HUES64 (cell line): ENCODE measurements around the gene WDR64.

Experiments
- H3K27ac ChIP-seq: 2 replicates; pipeline ENCODE4 v1.7.0; 2013; ENCODE audit warnings: low read depth, low read length, inconsistent platforms
- H3K27me3 ChIP-seq: 2 replicates; pipeline ENCODE4 v1.6.1; 2013; ENCODE audit warnings: mild to moderate bottlenecking, low read length; ENCODE audit not compliant: insufficient read depth
- H3K36me3 ChIP-seq: 2 replicates; pipeline ENCODE4 v1.6.1; 2013; ENCODE audit warnings: mild to moderate bottlenecking, low read length; ENCODE audit not compliant: insufficient read depth
- H3K4me1 ChIP-seq: 2 replicates; pipeline ENCODE4 v1.6.1; 2013; ENCODE audit warnings: mild to moderate bottlenecking, low read length, moderate library complexity; ENCODE audit not compliant: insufficient read depth
- H3K4me3 ChIP-seq: 2 replicates; pipeline ENCODE4 v1.5.1; 2013; ENCODE audit warnings: mild to moderate bottlenecking, low read length, moderate library complexity
- H3K9ac ChIP-seq: 2 replicates; pipeline ENCODE4 v1.6.1; 2013; ENCODE audit warnings: mild to moderate bottlenecking, low read depth, low read length
- H3K9me3 ChIP-seq: 2 replicates; pipeline ENCODE4 v1.6.1; 2013; ENCODE audit warnings: low read depth, low read length; ENCODE audit not compliant: insufficient read depth
- WGBS: fragments of 150-250, 120-280 bp; methylation state at CpG from one replicate; pipeline ENCODE4 v1.1.7; 2013; ENCODE audit warnings: missing lambda C conversion rate; 5-methylcytosine and 5-hydroxymethylcytosine counted together

Gene WDR64

DNA sequence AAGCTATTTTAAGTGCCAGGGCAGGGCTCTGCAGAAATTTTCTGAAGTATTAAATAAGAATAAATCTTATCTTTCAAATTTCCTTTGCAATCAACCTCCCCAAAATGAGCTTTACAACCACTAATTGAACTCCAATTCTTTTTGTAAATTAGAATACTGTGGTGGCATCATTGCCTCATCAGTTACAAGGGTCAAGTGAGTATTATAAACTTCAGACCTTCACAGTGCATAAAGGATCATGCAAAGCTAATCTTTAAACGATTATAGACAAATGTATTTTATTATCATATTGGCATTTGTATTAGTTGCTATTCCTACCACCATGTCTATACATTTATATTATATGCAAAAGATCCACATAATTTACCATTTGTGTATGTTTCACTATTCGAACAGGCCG lies 19.1 kb upstream of the WDR64 start:
- Histone ChIP-seq H3K36me3 (peaks cover 69% of the 10 kb centered on the region), H3K27ac (no peak overlapping the region), H3K4me3 (no peak overlapping the region), H3K4me1 (peaks cover 37% of the 10 kb centered on the region), H3K9me3 (no peaks in the 10 kb centered on the region), H3K9ac (no peak overlapping the region), H3K27me3 (no peaks in the 10 kb centered on the region)
- WGBS = no CpG with 5 or more reads among the region's 3 CpGs

- peaks cover 40% of the 10 kb centered on the region for H3K4me1 ChIP-seq
- H3K9ac ChIP-seq = no peak overlapping the region
- peaks cover 63% of the 10 kb centered on the region for H3K36me3 ChIP-seq
- H3K27me3 ChIP-seq = no peaks in the 10 kb centered on the region
- no peaks in the 10 kb centered on the region for H3K9me3 ChIP-seq
- WGBS = 100% methylated on average over 3 of the region's 4 CpGs
- H3K27ac ChIP-seq = no peak overlapping the region
- H3K4me3 ChIP-seq = no peak overlapping the region
Measured at GRCh38 chr1:241635556-241636152, 16.4 kb upstream of the WDR64 start.

DNA sequence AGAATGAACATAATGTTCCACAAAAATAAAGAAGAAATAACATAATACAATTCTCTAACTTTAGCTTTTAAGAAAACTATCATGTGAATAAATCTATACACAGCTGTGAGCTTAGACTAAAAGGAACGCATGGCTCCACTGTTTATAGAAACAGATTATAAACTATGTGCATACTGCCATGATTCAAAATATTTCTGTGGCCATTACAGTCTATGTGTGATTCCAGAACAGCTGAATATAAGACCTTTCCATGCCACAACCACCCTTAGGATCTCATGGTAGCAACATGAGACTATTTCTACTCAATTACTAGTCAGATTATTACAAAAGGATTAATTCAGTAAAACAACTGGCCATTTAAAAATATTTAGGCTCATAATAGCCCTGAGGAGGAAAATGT lies 15.8 kb upstream of the WDR64 start:
- no peaks in the 10 kb centered on the region for H3K27me3 ChIP-seq
- no peak overlapping the region for H3K9ac ChIP-seq
- no peaks in the 10 kb centered on the region; the same call in 1 of the 2 replicates for H3K9me3 ChIP-seq
- peaks cover 42% of the 10 kb centered on the region for H3K4me1 ChIP-seq
- H3K36me3 ChIP-seq = peaks cover 61% of the 10 kb centered on the region
- H3K4me3 ChIP-seq = no peak overlapping the region
- WGBS = 100% methylated on average over 1 of the region's 1 CpG
- H3K27ac ChIP-seq = no peak overlapping the region

GRCh38 chr1:241637046-241637590 lies 15.0 kb upstream of the WDR64 start:
- H3K4me3 ChIP-seq = peak overlapping the region; percentile 100
- H3K27ac ChIP-seq = no peak overlapping the region
- H3K9ac ChIP-seq = no peak overlapping the region

GRCh38 chr1:241637604-241638003 lies 14.5 kb upstream of the WDR64 start:
- H3K36me3 ChIP-seq = peaks cover 49% of the 10 kb centered on the region
- H3K27ac ChIP-seq = no peak overlapping the region
- 82% methylated on average over 4 of the region's 4 CpGs for WGBS
- H3K4me3 ChIP-seq = peak overlapping the region; percentile 100
- H3K4me1 ChIP-seq = peaks cover 30% of the 10 kb centered on the region
- no peak overlapping the region for H3K9ac ChIP-seq
- H3K9me3 ChIP-seq = peaks cover 4% of the 10 kb centered on the region; the same call in 1 of the 2 replicates
- H3K27me3 ChIP-seq = no peaks in the 10 kb centered on the region

More at GRCh38 chr1:241637046-241637590, 15.0 kb upstream of the WDR64 start:
- no peaks in the 10 kb centered on the region for H3K27me3 ChIP-seq
- H3K9me3 ChIP-seq = peaks cover 4% of the 10 kb centered on the region; the same call in 1 of the 2 replicates
- H3K4me1 ChIP-seq = peaks cover 35% of the 10 kb centered on the region
- peaks cover 53% of the 10 kb centered on the region for H3K36me3 ChIP-seq

GRCh38 chr1:241638099-241638682 lies 13.9 kb upstream of the WDR64 start:
- peaks cover 4% of the 10 kb centered on the region; the same call in 1 of the 2 replicates for H3K9me3 ChIP-seq
- peak overlapping the region; percentile 100 for H3K4me3 ChIP-seq
- H3K27ac ChIP-seq = no peak overlapping the region
- peaks cover 25% of the 10 kb centered on the region for H3K4me1 ChIP-seq
- H3K36me3 ChIP-seq = peaks cover 43% of the 10 kb centered on the region
- 76% methylated on average over 3 of the region's 5 CpGs for WGBS
- H3K27me3 ChIP-seq = no peaks in the 10 kb centered on the region
- H3K9ac ChIP-seq = 0 out of 2 replicates have a peak overlapping the region, but pooled peaks have one; percentile 24

DNA sequence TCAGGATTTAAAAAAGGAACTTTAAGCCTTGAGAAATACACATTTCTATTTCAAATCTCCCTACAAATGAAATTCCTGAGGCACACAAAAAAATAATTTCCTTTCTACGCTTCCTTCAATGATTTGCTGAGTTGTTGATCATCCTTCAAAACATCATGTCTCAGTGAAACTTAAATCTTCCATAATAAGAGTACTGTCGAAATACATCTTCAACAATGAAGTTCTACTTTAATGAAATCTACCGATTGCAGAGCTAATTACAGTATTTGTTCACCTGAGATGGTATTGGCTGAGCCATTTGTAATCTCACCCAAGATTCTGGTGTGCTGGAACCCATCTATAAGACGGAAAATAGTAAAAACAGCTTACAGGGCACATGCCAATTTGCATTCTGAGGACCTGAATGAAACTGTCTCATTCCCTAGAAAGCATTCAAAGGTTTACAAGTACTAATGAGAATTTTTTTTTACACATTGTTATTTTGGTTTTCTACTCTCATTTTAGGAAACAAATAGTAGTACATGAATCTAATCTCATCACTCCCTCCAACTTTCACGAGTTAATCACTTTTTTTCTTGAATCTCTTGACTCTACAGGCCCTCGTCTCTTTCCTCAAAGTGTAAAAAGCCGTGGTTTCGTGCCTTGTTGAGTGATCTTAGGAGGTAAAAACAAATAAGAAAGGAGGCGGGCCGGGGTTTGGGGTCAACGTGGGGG lies 13.0 kb upstream of the WDR64 start:
- Histone ChIP-seq H3K27ac (no peak overlapping the region; the same call in 1 of the 2 replicates), H3K4me3 (peak overlapping the region; percentile 100), H3K4me1 (peaks cover 25% of the 10 kb centered on the region), H3K9me3 (peaks cover 4% of the 10 kb centered on the region; the same call in 1 of the 2 replicates), H3K9ac (peak overlapping the region; percentile 72), H3K27me3 (no peaks in the 10 kb centered on the region), H3K36me3 (peaks cover 34% of the 10 kb centered on the region)
- WGBS = 7% methylated on average over 11 of the region's 11 CpGs

DNA sequence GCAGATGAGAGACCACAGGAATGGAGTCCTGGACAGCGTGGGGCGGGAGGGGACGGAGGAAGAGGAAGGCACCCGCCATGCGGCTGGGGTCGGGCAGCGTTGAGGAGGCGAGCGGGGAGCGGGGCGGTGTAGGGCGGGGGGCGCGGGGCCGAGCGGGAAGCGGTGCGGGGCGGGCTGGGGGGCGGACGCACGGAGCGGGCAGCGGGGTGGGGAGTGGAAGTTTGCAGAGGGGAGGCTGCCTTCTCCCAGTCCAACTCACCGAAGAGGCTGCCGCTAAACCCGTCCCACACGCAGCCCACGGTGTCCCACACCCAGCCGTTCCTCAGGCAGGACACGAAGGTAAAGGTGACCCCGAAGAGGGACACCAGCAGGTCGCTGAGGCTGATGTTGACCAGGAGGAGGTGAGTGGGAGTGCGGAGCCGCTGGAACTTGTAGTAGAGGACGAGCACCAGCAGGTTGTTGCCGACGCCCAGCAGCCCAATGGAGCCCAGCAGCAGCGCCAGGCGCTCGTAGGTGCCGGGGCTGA lies 12.4 kb upstream of the WDR64 start:
- WGBS = under 1% methylated on average over 27 of the region's 42 CpGs
- peaks cover 25% of the 10 kb centered on the region for H3K4me1 ChIP-seq
- H3K9me3 ChIP-seq = peaks cover 4% of the 10 kb centered on the region; the same call in 1 of the 2 replicates
- peak overlapping the region; percentile 86 for H3K27ac ChIP-seq
- peaks cover 28% of the 10 kb centered on the region for H3K36me3 ChIP-seq
- no peaks in the 10 kb centered on the region for H3K27me3 ChIP-seq
- peak overlapping the region; percentile 96 for H3K9ac ChIP-seq
- peak overlapping the region; percentile 100 for H3K4me3 ChIP-seq

DNA sequence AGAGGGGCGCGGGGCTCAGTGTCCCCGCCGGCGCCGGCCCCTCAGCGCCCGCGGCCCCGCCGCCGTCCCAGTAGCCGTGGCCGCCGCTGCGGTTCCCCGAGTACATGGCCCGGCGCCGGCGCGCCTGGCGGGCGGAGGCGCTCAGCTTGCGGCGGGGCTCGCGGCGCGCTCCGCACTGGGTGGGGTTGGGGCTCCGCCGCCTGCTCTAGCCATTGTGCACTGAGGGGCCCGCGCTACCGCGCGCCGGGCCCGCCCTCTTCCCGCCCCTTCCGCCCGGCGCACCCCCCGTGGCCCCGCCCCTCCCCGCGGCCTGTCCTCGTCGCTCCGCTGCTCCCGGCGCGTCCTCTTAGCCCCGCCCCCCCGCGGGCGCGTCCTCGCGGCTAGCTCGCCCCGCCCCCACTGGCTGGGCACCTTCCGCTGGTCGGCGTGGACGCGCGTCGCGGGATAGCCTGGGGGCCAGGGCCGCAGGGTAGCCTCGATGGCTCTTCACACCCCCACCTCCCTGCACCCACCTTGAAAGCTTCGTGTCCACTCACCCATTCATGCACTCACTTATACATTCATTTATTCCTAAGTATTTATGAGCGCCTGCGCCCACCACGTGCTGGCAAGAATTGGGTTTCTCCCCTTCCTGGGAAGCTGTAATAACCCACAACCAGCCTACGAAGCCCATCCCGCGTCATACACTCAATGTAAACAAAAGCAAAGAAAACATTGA lies 11.8 kb upstream of the WDR64 start, which contains the start of the genes CHML and OPN3:
Gene CHML (minus strand): TSS at position 221 of the 718 bp plus-strand sequence. CDS start 4,603 bp downstream, outside the sequence.
Gene OPN3 (minus strand): TSS at position 221 of the 718 bp plus-strand sequence. CDS start 115 bp downstream, at position 106.
- WGBS = 5% methylated on average over 81 of the region's 81 CpGs
- H3K27ac ChIP-seq = peak within 1 kb of the TSS; percentile 86
- peaks cover 22% of the 10 kb centered on the region for H3K36me3 ChIP-seq
- peak within 1 kb of the TSS; percentile 96 for H3K9ac ChIP-seq
- H3K4me1 ChIP-seq = peaks cover 25% of the 10 kb centered on the region
- no peaks in the 10 kb centered on the region for H3K27me3 ChIP-seq
- peaks cover 4% of the 10 kb centered on the region; the same call in 1 of the 2 replicates for H3K9me3 ChIP-seq
- H3K4me3 ChIP-seq = peak within 1 kb of the TSS; percentile 100

- Histone ChIP-seq H3K4me1 (peaks cover 25% of the 10 kb centered on the region), H3K27me3 (no peaks in the 10 kb centered on the region), H3K9me3 (peaks cover 4% of the 10 kb centered on the region; the same call in 1 of the 2 replicates), H3K36me3 (peaks cover 14% of the 10 kb centered on the region), H3K4me3 (peak overlapping the region; percentile 51), H3K27ac (no peak overlapping the region), H3K9ac (no peak overlapping the region)
- 95% methylated on average over 9 of the region's 9 CpGs for WGBS
Measured at GRCh38 chr1:241640867-241641622, 11.0 kb upstream of the WDR64 start.
